ENCODE measurements around the gene SIX2. TPM values are rescaled to one million over a fixed set of nuclear protein-coding genes. Genes with fewer than 3 reads are reported as not detected.

Gene SIX2
- total and polyA plus RNA-seq, 4 experiments from 2014 or later, result not detected

DNA sequence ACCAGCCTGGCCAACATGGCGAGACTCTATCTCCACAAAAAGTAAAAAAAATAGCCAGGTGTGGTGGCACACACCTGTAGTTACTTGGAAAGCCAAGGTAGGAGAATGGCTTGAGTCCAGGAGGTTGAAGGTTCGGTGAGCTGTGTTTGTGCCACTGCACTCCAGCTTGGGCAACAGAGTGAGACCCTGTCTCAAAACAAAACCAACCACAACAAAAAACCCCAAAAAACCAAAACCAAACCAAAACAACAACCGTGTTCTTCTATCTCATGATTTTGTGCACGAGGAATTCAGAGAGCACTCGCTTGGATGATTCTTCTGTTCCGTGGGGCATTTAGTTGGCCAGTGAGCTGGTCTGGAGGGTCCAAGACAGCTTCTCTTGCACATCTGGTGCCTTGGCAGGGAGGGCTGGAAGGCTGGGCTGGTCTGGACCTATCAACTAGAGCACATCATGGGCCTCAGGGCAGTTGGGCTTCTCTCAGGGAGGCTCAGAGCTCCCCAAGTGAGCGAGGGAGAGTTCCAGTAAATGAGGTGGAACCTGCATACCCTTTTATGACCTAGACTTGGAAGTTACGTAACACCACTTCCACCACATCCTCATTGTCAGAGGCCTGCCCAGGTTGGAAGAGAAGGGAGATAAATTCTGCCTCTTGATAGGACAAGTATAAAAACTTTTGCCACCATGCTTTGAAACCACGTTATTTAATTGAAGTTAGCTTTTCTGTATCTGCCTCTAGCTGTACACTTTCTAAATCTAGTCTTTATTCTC, 25.2 kb downstream of the SIX2 start:
- Histone ChIP-seq H3K9me3 (ENCODE audit: control insufficient read depth in 1 of 2, low read length in 2 of 2) (no peaks in the 10 kb centered on the region), H3K27me3 (ENCODE audit: insufficient read depth, low read length) (no peaks in the 10 kb centered on the region), H3K36me3 (ENCODE audit: insufficient read depth, low read length) (no peaks in the 10 kb centered on the region), H3K4me3 (ENCODE audit: low read length in 2 of 2) (no peak overlapping the region), H3K27ac (ENCODE audit: low read depth, low read length) (no peak overlapping the region), H3K4me1 (ENCODE audit: insufficient read depth, low read length) (no peaks in the 10 kb centered on the region)
- H3K27ac Mint-ChIP-seq, result no peak overlapping the region
- H3K36me3 Mint-ChIP-seq, result peaks cover 0 to 3% of the 10 kb centered on the region in 2 donors
- H3K4me3 Mint-ChIP-seq, result no peak overlapping the region
- ChIA-PET POLR2A (ENCODE audit: partially characterized antibody) (no interaction called here), CTCF (ENCODE audit: partially characterized antibody) (interaction anchor here (0.7 to 5.6 kb wide), 5 partner anchors 8 to 510 kb away, joined by 3 to 55 read pairs (median 6); no protein-coding TSS in a partner anchor)
- DNase-seq, result no peak
- intact Hi-C loops (cut with micrococcal nuclease), result no loop called here
- H3K4me1 Mint-ChIP-seq, result peaks cover 0 to 4% (median 2%) of the 10 kb centered on the region in 4 donors
- H3K9me3 Mint-ChIP-seq, result peaks cover 0 to 11% (median 3%) of the 10 kb centered on the region in 8 donors
- peaks cover 9 to 16% of the 10 kb centered on the region in 2 donors for H3K27me3 Mint-ChIP-seq

- Histone ChIP-seq H3K9me3 (ENCODE audit: control insufficient read depth in 1 of 2, low read length in 2 of 2) (no peaks in the 10 kb centered on the region), H3K27ac (ENCODE audit: low read depth, low read length) (no peak overlapping the region), H3K4me3 (ENCODE audit: low read length in 2 of 2) (no peak overlapping the region), H3K4me1 (ENCODE audit: insufficient read depth, low read length) (no peaks in the 10 kb centered on the region), H3K36me3 (ENCODE audit: insufficient read depth, low read length) (no peaks in the 10 kb centered on the region), H3K27me3 (ENCODE audit: insufficient read depth, low read length) (no peaks in the 10 kb centered on the region)
- CTCF ChIA-PET (ENCODE audit: partially characterized antibody), result interaction anchor here (0.7 to 5.6 kb wide), 16 partner anchors 9 to 797 kb away, joined by 3 to 63 read pairs (median 6); no protein-coding TSS in a partner anchor
- H3K27me3 Mint-ChIP-seq, result peaks cover 10 to 18% of the 10 kb centered on the region in 2 donors
- H3K27ac Mint-ChIP-seq, result no peak overlapping the region
- peaks cover 0 to 3% (median 0%) of the 10 kb centered on the region in 8 donors for H3K9me3 Mint-ChIP-seq
- peak in 4 of 5 donors; percentile 39 to 52 (median 46) for DNase-seq
- H3K4me1 Mint-ChIP-seq, result peaks cover 0 to 4% (median 2%) of the 10 kb centered on the region in 4 donors
- H3K36me3 Mint-ChIP-seq, result no peaks in the 10 kb centered on the region
- no peak overlapping the region for H3K4me3 Mint-ChIP-seq
- intact Hi-C loops (cut with micrococcal nuclease), result no loop called here
- POLR2A ChIA-PET (ENCODE audit: partially characterized antibody), result no interaction called here
These were observed 27.5 kb downstream of the SIX2 start for GRCh38 chr2:44981714-44982108.

- H3K4me1 Mint-ChIP-seq, result peaks cover 0 to 4% (median 2%) of the 10 kb centered on the region in 4 donors
- peaks cover 0 to 3% (median 0%) of the 10 kb centered on the region in 8 donors for H3K9me3 Mint-ChIP-seq
- H3K4me3 Mint-ChIP-seq, result no peak overlapping the region
- H3K4me1 ChIP-seq (ENCODE audit: insufficient read depth, low read length), result no peaks in the 10 kb centered on the region
- no peaks in the 10 kb centered on the region for H3K27me3 ChIP-seq (ENCODE audit: insufficient read depth, low read length)
- H3K27ac Mint-ChIP-seq, result no peak overlapping the region
- no peak overlapping the region for H3K4me3 ChIP-seq (ENCODE audit: low read length in 2 of 2)
- H3K9me3 ChIP-seq (ENCODE audit: control insufficient read depth in 1 of 2, low read length in 2 of 2), result no peaks in the 10 kb centered on the region
- DNase-seq, result peak in 1 of 5 donors; percentile 8
- intact Hi-C loops (cut with micrococcal nuclease), result no loop called here
- H3K27ac ChIP-seq (ENCODE audit: low read depth, low read length), result no peak overlapping the region
- peaks cover 10 to 18% of the 10 kb centered on the region in 2 donors for H3K27me3 Mint-ChIP-seq
- ChIA-PET POLR2A (ENCODE audit: partially characterized antibody) (no interaction called here), CTCF (ENCODE audit: partially characterized antibody) (interaction anchor here (0.8 to 5.6 kb wide), 15 partner anchors 10 to 798 kb away, joined by 3 to 63 read pairs (median 6); no protein-coding TSS in a partner anchor)
- no peaks in the 10 kb centered on the region for H3K36me3 ChIP-seq (ENCODE audit: insufficient read depth, low read length)
- H3K36me3 Mint-ChIP-seq, result no peaks in the 10 kb centered on the region
These were observed 28.2 kb downstream of the SIX2 start for GRCh38 chr2:44980751-44981713.

GRCh38 chr2:44979581-44979980, 29.7 kb downstream of the SIX2 start:
- H3K4me3 Mint-ChIP-seq, result no peak overlapping the region
- ChIA-PET POLR2A (ENCODE audit: partially characterized antibody) (no interaction called here), CTCF (ENCODE audit: partially characterized antibody) (interaction anchor here (0.7 to 5.6 kb wide), 4 partner anchors 10 to 599 kb away, joined by 5 to 63 read pairs (median 36); no protein-coding TSS in a partner anchor)
- Histone ChIP-seq H3K27me3 (ENCODE audit: insufficient read depth, low read length) (no peaks in the 10 kb centered on the region), H3K27ac (ENCODE audit: low read depth, low read length) (no peak overlapping the region), H3K4me3 (ENCODE audit: low read length in 2 of 2) (no peak overlapping the region), H3K9me3 (ENCODE audit: control insufficient read depth in 1 of 2, low read length in 2 of 2) (no peaks in the 10 kb centered on the region), H3K4me1 (ENCODE audit: insufficient read depth, low read length) (no peaks in the 10 kb centered on the region), H3K36me3 (ENCODE audit: insufficient read depth, low read length) (no peaks in the 10 kb centered on the region)
- H3K9me3 Mint-ChIP-seq, result peaks cover 0 to 3% (median 0%) of the 10 kb centered on the region in 8 donors
- intact Hi-C loops (cut with micrococcal nuclease), result no loop called here
- peaks cover 8 to 17% of the 10 kb centered on the region in 2 donors for H3K27me3 Mint-ChIP-seq
- H3K4me1 Mint-ChIP-seq, result peaks cover 0 to 4% (median 2%) of the 10 kb centered on the region in 4 donors
- DNase-seq, result no peak
- no peak overlapping the region for H3K27ac Mint-ChIP-seq
- H3K36me3 Mint-ChIP-seq, result no peaks in the 10 kb centered on the region

DNA sequence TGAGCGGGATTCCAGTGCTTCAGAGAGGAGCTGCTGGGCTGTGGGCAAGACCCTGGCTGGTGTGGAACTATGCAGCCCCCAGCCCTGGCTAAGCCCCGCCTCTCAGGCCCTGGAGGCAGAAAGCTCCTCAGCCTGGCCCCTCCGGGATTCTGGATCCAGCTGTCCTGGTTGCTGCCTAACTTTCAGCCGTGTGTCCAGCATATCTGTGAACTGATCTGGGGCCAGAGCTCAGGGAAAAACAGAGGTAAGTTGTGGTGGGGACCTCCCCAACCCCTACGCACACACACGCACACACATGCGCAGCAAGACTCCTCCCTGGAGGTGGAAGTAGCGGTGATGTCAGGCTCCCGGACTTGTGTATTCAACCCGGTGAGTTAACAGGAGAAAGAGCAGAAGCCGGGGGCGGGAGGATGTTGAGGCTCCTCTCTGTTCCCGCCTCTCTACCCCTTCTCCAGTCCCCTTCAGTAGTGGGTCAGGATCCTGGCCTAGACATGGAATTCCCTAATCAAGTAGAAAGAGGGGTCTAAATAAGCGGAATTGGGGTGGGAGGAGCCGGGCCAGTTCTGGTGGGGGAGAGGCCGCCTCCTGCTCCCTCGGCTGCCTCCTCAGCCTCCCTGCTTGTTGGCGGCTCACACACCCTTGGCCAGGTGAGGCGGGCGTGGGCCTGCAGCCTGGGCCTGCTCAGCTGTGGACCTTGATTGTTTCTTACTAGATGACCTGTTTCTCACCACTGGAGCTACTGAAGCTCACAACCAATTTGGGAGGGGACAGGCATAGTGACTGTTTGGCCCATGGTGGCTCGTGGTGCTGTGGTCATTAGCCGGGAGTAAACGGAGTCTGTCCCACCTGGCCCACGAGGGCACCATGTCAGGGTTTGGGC, 33.4 kb downstream of the SIX2 start:
- H3K36me3 Mint-ChIP-seq, result no peaks in the 10 kb centered on the region
- Histone ChIP-seq H3K27me3 (ENCODE audit: insufficient read depth, low read length) (no peaks in the 10 kb centered on the region), H3K27ac (ENCODE audit: low read depth, low read length) (no peak overlapping the region), H3K4me3 (ENCODE audit: low read length in 2 of 2) (no peak overlapping the region), H3K4me1 (ENCODE audit: insufficient read depth, low read length) (no peaks in the 10 kb centered on the region), H3K9me3 (ENCODE audit: control insufficient read depth in 1 of 2, low read length in 2 of 2) (no peaks in the 10 kb centered on the region), H3K36me3 (ENCODE audit: insufficient read depth, low read length) (no peaks in the 10 kb centered on the region)
- intact Hi-C loops (cut with micrococcal nuclease), result no loop called here
- no peak for DNase-seq
- no peaks in the 10 kb centered on the region for H3K9me3 Mint-ChIP-seq
- peak overlapping the region in 2 of 8 donors; percentile 32 to 40 for H3K4me3 Mint-ChIP-seq
- CTCF ChIA-PET (ENCODE audit: partially characterized antibody), result interaction anchor here (0.8 to 2.2 kb wide), 3 partner anchors 9 to 519 kb away, joined by 3 to 6 read pairs (median 3); no protein-coding TSS in a partner anchor
- peaks cover 0 to 4% (median 0%) of the 10 kb centered on the region in 4 donors for H3K4me1 Mint-ChIP-seq
- no peak overlapping the region for H3K27ac Mint-ChIP-seq
- H3K27me3 Mint-ChIP-seq, result peaks cover 8 to 10% of the 10 kb centered on the region in 2 donors
- POLR2A ChIA-PET (ENCODE audit: partially characterized antibody), result no interaction called here

GRCh38 chr2:44974064-44974715, 35.1 kb downstream of the SIX2 start:
- no peak overlapping the region for H3K27ac ChIP-seq (ENCODE audit: low read depth, low read length)
- CTCF ChIA-PET (ENCODE audit: partially characterized antibody), result interaction anchor here (1.2 to 2.4 kb wide), 2 partner anchors 18 to 520 kb away, joined by 5 to 10 read pairs; no protein-coding TSS in a partner anchor

More at GRCh38 chr2:44974064-44974715, 35.1 kb downstream of the SIX2 start:
- H3K4me1 ChIP-seq (ENCODE audit: insufficient read depth, low read length), result no peaks in the 10 kb centered on the region
- POLR2A ChIA-PET (ENCODE audit: partially characterized antibody), result no interaction called here
- H3K27me3 ChIP-seq (ENCODE audit: insufficient read depth, low read length), result no peaks in the 10 kb centered on the region
- no peaks in the 10 kb centered on the region for H3K36me3 ChIP-seq (ENCODE audit: insufficient read depth, low read length)
- Mint-ChIP-seq H3K36me3 (no peaks in the 10 kb centered on the region), H3K9me3 (no peaks in the 10 kb centered on the region), H3K4me1 (peaks cover 0 to 4% (median 0%) of the 10 kb centered on the region in 4 donors), H3K27ac (no peak overlapping the region), H3K27me3 (peaks cover 11 to 12% of the 10 kb centered on the region in 2 donors), H3K4me3 (no peak overlapping the region)
- H3K9me3 ChIP-seq (ENCODE audit: control insufficient read depth in 1 of 2, low read length in 2 of 2), result no peaks in the 10 kb centered on the region
- no peak overlapping the region for H3K4me3 ChIP-seq (ENCODE audit: low read length in 2 of 2)
- intact Hi-C loops (cut with micrococcal nuclease), result no loop called here
- no peak for DNase-seq
